HepG2 (cell line): Measurements from ENCODE around the gene CEP250. TPM values are rescaled to one million over a fixed set of nuclear protein-coding genes. Genes with fewer than 3 reads are reported as not detected.

Experiments used
- ATAC-seq: fragments of 200-7000 bp; cut with Tn5 transposase; 3 replicates; pipeline ENCODE4 v1.9.1; 2020; ENCODE audit warnings: mild to moderate bottlenecking, moderate library complexity
- BruUV-seq: library from RNA; stranded (reverse); fragments of 400-500 nt; replicated peaks from 2 replicates; lab custom pipeline; 2021; lab: Mats Ljungman, UMichigan
- CTCF ChIA-PET: fragments of 300-600 bp; formaldehyde crosslinking; extraction: SDS; loops from one replicate; lab custom pipeline; 2021; ENCODE audit warnings: low total read pairs, inconsistent platforms, low intra/inter-chr PET ratio; lab: Yijun Ruan, JAX
- POLR2A ChIA-PET: fragments of 350-600 bp; sonication (Branson Sonifier 250); formaldehyde crosslinking; loops from one replicate; lab custom pipeline; 2020; ENCODE audit warnings: antibody characterized with exemption, inconsistent platforms; lab: Yijun Ruan, JAX
- DNase-seq: peaks from one replicate; pipeline ENCODE4 v3.0.0-alpha.2; 2015; ENCODE audit warnings: low spot score
- FAIRE-seq: peaks from 3 replicates; lab custom pipeline; 2011; peaks lifted over from hg19 to GRCh38; lab: Jason Lieb, UNC
- H2AFZ ChIP-seq: one replicate; pipeline ENCODE4 v1.6.1; 2011; ENCODE audit warnings: low read length, inconsistent platforms
- H3K27ac ChIP-seq: fragments of 300-600 bp; 3 replicates; pipeline ENCODE4 v1.8.0; 2011; ENCODE audit warnings: mixed run types, mild to moderate bottlenecking, mixed read lengths, low read length, inconsistent platforms; ENCODE audit not compliant: insufficient read depth; ENCODE audit errors: extremely low read length
- H3K27me3 ChIP-seq, 2 experiments: fragments of 200-600 bp in 1 of 2; 2 replicates in 1 of 2; 3 replicates in 1 of 2; pipeline versions ENCODE4 v1.6.0 to v1.8.0; 2011; ENCODE audit warnings: low read length in 2 of 2, mild to moderate bottlenecking in 2 of 2, moderate library complexity in 2 of 2, inconsistent platforms in 1 of 2; ENCODE audit not compliant: insufficient read depth in 2 of 2, control insufficient read depth in 1 of 2
- H3K36me3 ChIP-seq, 2 experiments: fragments of 200-600 bp in 1 of 2; replicated peaks in 1 of 2; 2 replicates in 1 of 2; 3 replicates in 1 of 2; pipeline versions ENCODE4 v1.5.1 to v1.8.0; 2011; ENCODE audit warnings: low read length in 2 of 2, inconsistent platforms in 1 of 2; ENCODE audit not compliant: insufficient read depth in 2 of 2, control insufficient read depth in 1 of 2
- H3K4me1 ChIP-seq: 2 replicates; pipeline ENCODE4 v1.5.1; 2012; ENCODE audit warnings: low read length, inconsistent platforms; ENCODE audit not compliant: insufficient read depth
- H3K4me2 ChIP-seq: 2 replicates; pipeline ENCODE4 v1.6.0; 2011; ENCODE audit warnings: low read depth, low read length, inconsistent platforms
- H3K4me3 ChIP-seq, 3 experiments: fragments of 200-600 bp in 1 of 3; sonication (generic), shearing (Covaris generic) in 1 of 3; replicated peaks in 1 of 3; 2 replicates each; pipeline ENCODE4 v1.5.1; 2011 to 2016; ENCODE audit warnings: low read length in 3 of 3, inconsistent platforms in 2 of 3, low read depth in 2 of 3, mild to moderate bottlenecking in 2 of 3, control low read depth in 1 of 3, mixed read lengths in 1 of 3; ENCODE audit not compliant: insufficient read depth in 1 of 3
- H3K79me2 ChIP-seq: one replicate; pipeline ENCODE4 v1.6.1; 2011; ENCODE audit warnings: low read length, inconsistent platforms; ENCODE audit not compliant: insufficient read depth
- H3K9ac ChIP-seq: 2 replicates; pipeline ENCODE4 v1.6.0; 2011; ENCODE audit warnings: mild to moderate bottlenecking, low read depth, low read length, inconsistent platforms; ENCODE audit not compliant: insufficient read depth
- H3K9me3 ChIP-seq: 2 replicates; pipeline ENCODE4 v1.5.1; 2012; ENCODE audit warnings: mild to moderate bottlenecking, low read length
- H4K20me1 ChIP-seq: 2 replicates; pipeline ENCODE4 v1.6.0; 2011; ENCODE audit warnings: inconsistent platforms, mild to moderate bottlenecking, low read length, moderate library complexity; ENCODE audit not compliant: insufficient read depth
- AGO2 ChIP-seq: fragments of 200-400 bp; formaldehyde crosslinking; optimal IDR thresholded peaks from 2 replicates; pipeline ENCODE3; 2017; ENCODE audit warnings: mild to moderate bottlenecking, low read depth, low read length, moderate library complexity
- KLF16 ChIP-seq, 2 experiments: sonication (generic) in 1 of 2; formaldehyde crosslinking in 1 of 2; IDR thresholded peaks; 2 replicates each; pipeline versions ENCODE4 v1.6.1 to v1.8.0; 2016 to 2023; ENCODE audit warnings: missing genetic modification reagents in 2 of 2, missing compliant biosample characterization in 1 of 2
- NRL ChIP-seq: sonication (generic); formaldehyde crosslinking; IDR thresholded peaks from 2 replicates; pipeline ENCODE4 v1.5.0; 2020; ENCODE audit warnings: missing genetic modification reagents, mild to moderate bottlenecking, moderate library complexity, borderline replicate concordance
- WGBS: methylation state at CpG from one replicate; pipeline ENCODE4 v1.1.6; 2017; ENCODE audit warnings: low lambda C conversion rate; 5-methylcytosine and 5-hydroxymethylcytosine counted together
- in situ Hi-C: cut with HindIII; loops from 2 replicates; pipeline ENCODE4 v1.10.0; 2017; ENCODE audit warnings: low pct_unique_long_range_greater_than_20kb; ENCODE audit not compliant: extremely low pct_ligation_motif_present
- intact Hi-C: fragments of 100-400 bp; cut with micrococcal nuclease; formaldehyde crosslinking; loops from one replicate; pipeline ENCODE4 v1.10.0; 2022; ENCODE audit not compliant: unreplicated experiment
- polyA plus RNA-seq, 8 experiments: library from polyadenylated mRNA; depleted of rRNA in 3 of 8; stranded (reverse) in 7 of 8; unstranded in 1 of 8; fragments of >200 nt; fragmentation: Illumina TruSeq in 4 of 8; extraction: Trizol in 4 of 8; gene quantifications; 2 replicates each; pipeline versions ENCODE4 v1.2.1 to v1.2.3, GENCODE V29; 2011 to 2016; ENCODE audit warnings: low read depth in 4 of 8, missing spikeins in 1 of 8, mixed read lengths in 1 of 8; ENCODE audit not compliant: insufficient read depth in 1 of 8
- total RNA-seq, 5 experiments: library from RNA; depleted of rRNA; stranded (reverse); fragments of >200 nt; fragmentation: Illumina TruSeq; extraction: Trizol; gene quantifications; 2 replicates each; pipeline ENCODE4 v1.2.3, GENCODE V29; 2016; ENCODE audit warnings: low read depth in 1 of 5
- TF ChIP-seq, protein P1 (sequence below): sonication (generic); formaldehyde crosslinking; IDR thresholded peaks from 2 replicates; pipeline ENCODE4 v1.5.0; 2020; ENCODE audit warnings: mild to moderate bottlenecking, missing genetic modification reagents
- TF ChIP-seq, protein P2 (sequence below): sonication (generic); formaldehyde crosslinking; IDR thresholded peaks from 2 replicates; pipeline ENCODE4 v1.5.1; 2020; ENCODE audit warnings: missing genetic modification reagents, mild to moderate bottlenecking, borderline replicate concordance
- TF ChIP-seq, protein P3 (sequence below): sonication (generic); formaldehyde crosslinking; IDR thresholded peaks from 2 replicates; pipeline ENCODE4 v1.5.0; 2020; ENCODE audit warnings: missing genetic modification reagents, mild to moderate bottlenecking, borderline replicate concordance

Gene CEP250
- total and polyA plus RNA-seq, 2 of the 13 experiments (the other 11 are each of a cell fraction or from before 2014, with no cell fraction given), result 28.8 to 55.3 TPM

GRCh38 chr20:35497780-35498189, 42.4 kb downstream of the CEP250 start:
- Histone ChIP-seq H2AFZ (no peak overlapping the region), H3K27ac (no peak overlapping the region), H3K4me1 (no peaks in the 10 kb centered on the region), H3K4me3 (no peak overlapping the region), H3K4me2 (no peak overlapping the region)
- DNase-seq (no peak), FAIRE-seq (no peak), ATAC-seq (no peak)
- 99% methylated on average over 9 of the region's 9 CpGs for WGBS
- intact Hi-C loops (no loop called here), in situ Hi-C loops (no loop called here)
- BruUV-seq, result no TSS peak
- CTCF ChIA-PET, result no interaction called here
- TF ChIP-seq, protein P1, sequence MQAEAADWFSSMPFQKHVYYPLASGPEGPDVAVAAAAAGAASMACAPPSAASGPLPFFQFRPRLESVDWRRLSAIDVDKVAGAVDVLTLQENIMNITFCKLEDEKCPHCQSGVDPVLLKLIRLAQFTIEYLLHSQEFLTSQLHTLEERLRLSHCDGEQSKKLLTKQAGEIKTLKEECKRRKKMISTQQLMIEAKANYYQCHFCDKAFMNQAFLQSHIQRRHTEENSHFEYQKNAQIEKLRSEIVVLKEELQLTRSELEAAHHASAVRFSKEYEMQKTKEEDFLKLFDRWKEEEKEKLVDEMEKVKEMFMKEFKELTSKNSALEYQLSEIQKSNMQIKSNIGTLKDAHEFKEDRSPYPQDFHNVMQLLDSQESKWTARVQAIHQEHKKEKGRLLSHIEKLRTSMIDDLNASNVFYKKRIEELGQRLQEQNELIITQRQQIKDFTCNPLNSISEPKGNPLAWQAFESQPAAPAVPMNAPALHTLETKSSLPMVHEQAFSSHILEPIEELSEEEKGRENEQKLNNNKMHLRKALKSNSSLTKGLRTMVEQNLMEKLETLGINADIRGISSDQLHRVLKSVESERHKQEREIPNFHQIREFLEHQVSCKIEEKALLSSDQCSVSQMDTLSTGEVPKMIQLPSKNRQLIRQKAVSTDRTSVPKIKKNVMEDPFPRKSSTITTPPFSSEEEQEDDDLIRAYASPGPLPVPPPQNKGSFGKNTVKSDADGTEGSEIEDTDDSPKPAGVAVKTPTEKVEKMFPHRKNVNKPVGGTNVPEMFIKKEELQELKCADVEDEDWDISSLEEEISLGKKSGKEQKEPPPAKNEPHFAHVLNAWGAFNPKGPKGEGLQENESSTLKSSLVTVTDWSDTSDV (CRISPR knock-in tag), result 0 out of 2 replicates have a peak, but pooled peaks have one; percentile 41
- TF ChIP-seq, protein P2, sequence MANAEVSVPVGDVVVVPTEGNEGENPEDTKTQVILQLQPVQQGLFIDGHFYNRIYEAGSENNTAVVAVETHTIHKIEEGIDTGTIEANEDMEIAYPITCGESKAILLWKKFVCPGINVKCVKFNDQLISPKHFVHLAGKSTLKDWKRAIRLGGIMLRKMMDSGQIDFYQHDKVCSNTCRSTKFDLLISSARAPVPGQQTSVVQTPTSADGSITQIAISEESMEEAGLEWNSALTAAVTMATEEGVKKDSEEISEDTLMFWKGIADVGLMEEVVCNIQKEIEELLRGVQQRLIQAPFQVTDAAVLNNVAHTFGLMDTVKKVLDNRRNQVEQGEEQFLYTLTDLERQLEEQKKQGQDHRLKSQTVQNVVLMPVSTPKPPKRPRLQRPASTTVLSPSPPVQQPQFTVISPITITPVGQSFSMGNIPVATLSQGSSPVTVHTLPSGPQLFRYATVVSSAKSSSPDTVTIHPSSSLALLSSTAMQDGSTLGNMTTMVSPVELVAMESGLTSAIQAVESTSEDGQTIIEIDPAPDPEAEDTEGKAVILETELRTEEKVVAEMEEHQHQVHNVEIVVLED (CRISPR knock-in tag), result no peak
- peak; percentile 43 for TF ChIP-seq AGO2
- TF ChIP-seq, protein P3, sequence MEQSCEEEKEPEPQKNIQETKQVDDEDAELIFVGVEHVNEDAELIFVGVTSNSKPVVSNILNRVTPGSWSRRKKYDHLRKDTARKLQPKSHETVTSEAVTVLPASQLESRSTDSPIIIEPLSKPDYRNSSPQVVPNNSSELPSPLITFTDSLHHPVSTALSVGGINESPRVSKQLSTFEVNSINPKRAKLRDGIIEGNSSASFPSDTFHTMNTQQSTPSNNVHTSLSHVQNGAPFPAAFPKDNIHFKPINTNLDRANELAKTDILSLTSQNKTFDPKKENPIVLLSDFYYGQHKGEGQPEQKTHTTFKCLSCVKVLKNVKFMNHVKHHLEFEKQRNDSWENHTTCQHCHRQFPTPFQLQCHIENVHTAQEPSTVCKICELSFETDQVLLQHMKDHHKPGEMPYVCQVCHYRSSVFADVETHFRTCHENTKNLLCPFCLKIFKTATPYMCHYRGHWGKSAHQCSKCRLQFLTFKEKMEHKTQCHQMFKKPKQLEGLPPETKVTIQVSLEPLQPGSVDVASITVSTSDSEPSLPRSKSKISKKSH, result 0 out of 2 replicates have a peak, but pooled peaks have one; percentile 31
- TF ChIP-seq KLF16 (CRISPR knock-in tag; IDR thresholded peaks at IDR 0.05), result no peak
- 0 out of 2 replicates have a peak, but pooled peaks have one; percentile 53 for TF ChIP-seq NRL
- TF ChIP-seq, all 625 proteins: peak for 4
- POLR2A ChIA-PET, result no interaction called here
- Histone ChIP-seq H4K20me1 (no peaks in the 10 kb centered on the region), H3K9me3 (no peaks in the 10 kb centered on the region), H3K79me2 (no peaks in the 10 kb centered on the region), H3K27me3 (no peaks in the 10 kb centered on the region), H3K36me3 (peaks cover 77 to 97% of the 10 kb centered on the region in 2 experiments), H3K9ac (no peak overlapping the region)
